ENCODE measurements around the gene RASIP1. TPM values are rescaled to one million over a fixed set of nuclear protein-coding genes. Genes with fewer than 3 reads are reported as not detected.
A peak's percentile ranks its signal among the peaks of the same experiment; 100 is the strongest.

Gene RASIP1
- total RNA-seq, 1 donor from 2014 or later: 0.43 TPM

DNA sequence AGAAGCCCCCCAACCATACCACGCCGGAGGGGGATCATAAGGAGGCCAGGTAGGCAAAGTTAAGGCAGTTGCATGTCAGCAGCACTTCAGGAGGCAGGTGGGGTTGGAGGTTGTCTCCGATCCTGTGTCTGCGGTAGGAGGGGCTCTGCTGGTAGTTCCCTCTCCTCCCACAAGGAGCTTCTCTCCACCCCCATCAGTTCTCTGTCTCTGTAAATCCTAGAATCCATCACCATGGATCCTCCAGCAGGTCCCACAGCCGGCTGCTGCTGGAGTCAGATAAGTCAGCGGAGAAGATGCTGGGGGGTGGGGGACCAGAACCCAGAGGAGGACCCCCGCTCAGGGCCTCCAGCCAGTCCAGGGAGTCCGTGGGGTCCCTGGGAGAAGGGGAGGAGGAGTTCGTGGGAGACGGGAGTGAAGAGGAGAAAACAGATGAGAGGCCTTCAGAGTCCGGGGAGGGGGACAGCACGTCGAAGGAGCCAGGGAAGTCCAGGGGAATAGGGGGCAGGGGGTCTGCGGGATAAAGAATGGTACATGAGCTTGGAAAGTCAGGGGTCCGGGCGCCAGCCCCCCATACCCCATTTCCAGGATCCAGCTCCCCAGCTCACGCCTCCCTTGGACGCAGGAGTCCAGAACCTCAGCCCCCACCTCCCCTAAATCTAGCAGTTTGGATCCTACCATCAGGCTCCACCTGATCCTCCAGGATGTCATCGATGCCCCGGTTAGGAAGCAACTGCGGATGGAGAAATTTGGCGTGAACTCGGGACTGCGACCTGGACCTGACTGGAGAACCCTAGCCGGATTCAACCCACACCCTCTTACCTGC, 27.2 kb downstream of the RASIP1 start:
- Mint-ChIP-seq H3K9me3 (ENCODE audit: unreplicated experiment) (no peaks in the 10 kb centered on the region), H3K36me3 (ENCODE audit: unreplicated experiment) (no peaks in the 10 kb centered on the region), H3K4me3 (ENCODE audit: unreplicated experiment) (peak overlapping the region; percentile 86), H3K27me3 (ENCODE audit: unreplicated experiment) (no peaks in the 10 kb centered on the region), H3K4me1 (ENCODE audit: unreplicated experiment) (peaks cover 41% of the 10 kb centered on the region), H3K27ac (ENCODE audit: unreplicated experiment) (peak overlapping the region; percentile 31)
- no peak for DNase-seq (ENCODE audit: extremely low spot score, unreplicated experiment)
- TF ChIP-seq, protein P1, sequence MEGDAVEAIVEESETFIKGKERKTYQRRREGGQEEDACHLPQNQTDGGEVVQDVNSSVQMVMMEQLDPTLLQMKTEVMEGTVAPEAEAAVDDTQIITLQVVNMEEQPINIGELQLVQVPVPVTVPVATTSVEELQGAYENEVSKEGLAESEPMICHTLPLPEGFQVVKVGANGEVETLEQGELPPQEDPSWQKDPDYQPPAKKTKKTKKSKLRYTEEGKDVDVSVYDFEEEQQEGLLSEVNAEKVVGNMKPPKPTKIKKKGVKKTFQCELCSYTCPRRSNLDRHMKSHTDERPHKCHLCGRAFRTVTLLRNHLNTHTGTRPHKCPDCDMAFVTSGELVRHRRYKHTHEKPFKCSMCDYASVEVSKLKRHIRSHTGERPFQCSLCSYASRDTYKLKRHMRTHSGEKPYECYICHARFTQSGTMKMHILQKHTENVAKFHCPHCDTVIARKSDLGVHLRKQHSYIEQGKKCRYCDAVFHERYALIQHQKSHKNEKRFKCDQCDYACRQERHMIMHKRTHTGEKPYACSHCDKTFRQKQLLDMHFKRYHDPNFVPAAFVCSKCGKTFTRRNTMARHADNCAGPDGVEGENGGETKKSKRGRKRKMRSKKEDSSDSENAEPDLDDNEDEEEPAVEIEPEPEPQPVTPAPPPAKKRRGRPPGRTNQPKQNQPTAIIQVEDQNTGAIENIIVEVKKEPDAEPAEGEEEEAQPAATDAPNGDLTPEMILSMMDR (IDR thresholded peaks at IDR 0.05): peak; percentile 38

DNA sequence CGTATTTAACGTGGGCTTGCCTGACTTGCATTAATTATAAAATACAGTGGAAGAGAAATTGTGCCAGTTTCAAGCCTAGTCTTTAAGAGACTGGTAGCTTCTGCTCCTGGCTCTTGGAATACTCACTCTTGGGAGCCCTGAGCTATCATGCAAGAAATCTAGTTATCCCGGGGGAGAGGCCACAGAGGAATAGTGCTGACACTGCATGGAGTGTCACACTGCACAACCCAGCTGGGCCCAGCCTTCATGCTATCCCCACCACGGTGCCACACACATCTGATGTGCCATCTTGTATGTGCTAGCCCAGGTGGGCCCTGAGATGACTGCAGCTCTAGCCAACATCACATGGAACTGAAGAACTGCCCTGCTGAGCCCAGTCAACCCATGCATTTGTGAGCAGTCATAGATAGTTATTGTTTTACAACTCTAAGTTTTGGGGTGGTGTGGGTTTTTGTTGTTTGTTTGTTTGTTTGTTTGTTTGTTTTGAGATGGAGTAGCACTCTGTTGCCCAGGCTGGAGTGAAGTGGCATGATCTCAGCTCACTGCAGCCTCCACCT, 29.2 kb downstream of the RASIP1 start:
- Mint-ChIP-seq H3K27me3 (ENCODE audit: unreplicated experiment) (no peaks in the 10 kb centered on the region), H3K4me3 (ENCODE audit: unreplicated experiment) (no peak overlapping the region), H3K36me3 (ENCODE audit: unreplicated experiment) (no peaks in the 10 kb centered on the region), H3K9me3 (ENCODE audit: unreplicated experiment) (no peaks in the 10 kb centered on the region), H3K27ac (ENCODE audit: unreplicated experiment) (no peak overlapping the region), H3K4me1 (ENCODE audit: unreplicated experiment) (peaks cover 31% of the 10 kb centered on the region)
- DNase-seq (ENCODE audit: extremely low spot score, unreplicated experiment): no peak
- TF ChIP-seq, protein P1 (IDR thresholded peaks at IDR 0.05): no peak

DNA sequence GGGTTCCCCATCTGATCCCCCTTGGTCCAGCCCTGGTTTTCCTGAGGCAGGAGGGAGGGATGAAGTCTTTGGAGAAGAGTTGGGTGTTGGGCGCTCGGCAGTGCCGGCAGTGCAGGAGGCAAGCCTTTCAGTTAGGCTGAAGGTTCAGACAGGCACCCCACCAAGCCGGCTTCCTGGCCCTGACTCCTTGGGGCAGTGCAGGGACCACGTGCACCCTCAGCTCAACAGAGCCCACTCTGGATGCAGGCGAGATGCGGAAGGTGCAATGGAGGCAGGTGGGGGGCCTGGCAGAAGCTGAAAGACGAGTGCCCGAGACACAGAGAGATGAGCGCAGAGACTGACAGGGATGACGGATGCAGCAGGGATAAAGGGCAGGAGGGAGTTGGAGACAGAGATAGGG, 31.9 kb downstream of the RASIP1 start:
- Mint-ChIP-seq H3K9me3 (ENCODE audit: unreplicated experiment) (no peaks in the 10 kb centered on the region), H3K4me1 (ENCODE audit: unreplicated experiment) (peaks cover 9% of the 10 kb centered on the region), H3K27me3 (ENCODE audit: unreplicated experiment) (no peaks in the 10 kb centered on the region), H3K4me3 (ENCODE audit: unreplicated experiment) (no peak overlapping the region), H3K36me3 (ENCODE audit: unreplicated experiment) (no peaks in the 10 kb centered on the region), H3K27ac (ENCODE audit: unreplicated experiment) (no peak overlapping the region)
- DNase-seq (ENCODE audit: extremely low spot score, unreplicated experiment): no peak
- TF ChIP-seq, protein P1 (IDR thresholded peaks at IDR 0.05): no peak

DNA sequence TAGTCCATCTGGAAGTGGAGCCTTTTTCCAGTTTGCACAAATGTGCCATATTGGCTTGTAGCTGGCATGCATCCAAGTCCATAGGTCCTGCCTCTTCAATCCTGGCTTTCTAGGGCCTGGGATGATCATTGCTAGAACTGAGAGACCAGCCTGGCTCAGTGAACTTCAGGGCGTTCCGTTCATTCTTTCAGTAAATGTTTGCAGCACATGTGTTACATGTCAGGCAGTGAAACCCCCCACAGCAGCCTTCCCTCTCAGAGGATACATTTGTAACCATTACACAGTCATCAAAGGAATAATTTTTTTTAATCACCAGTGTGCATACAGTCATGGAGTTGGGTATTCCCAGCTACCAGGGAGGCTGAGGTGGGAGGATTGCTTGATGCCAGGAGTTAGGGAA, 35.0 kb downstream of the RASIP1 start:
- Mint-ChIP-seq H3K4me3 (ENCODE audit: unreplicated experiment) (no peak overlapping the region), H3K4me1 (ENCODE audit: unreplicated experiment) (peaks cover 2% of the 10 kb centered on the region), H3K36me3 (ENCODE audit: unreplicated experiment) (peaks cover 2% of the 10 kb centered on the region), H3K27me3 (ENCODE audit: unreplicated experiment) (no peaks in the 10 kb centered on the region), H3K27ac (ENCODE audit: unreplicated experiment) (no peak overlapping the region), H3K9me3 (ENCODE audit: unreplicated experiment) (no peaks in the 10 kb centered on the region)
- no peak for DNase-seq (ENCODE audit: extremely low spot score, unreplicated experiment)
- TF ChIP-seq, protein P1 (IDR thresholded peaks at IDR 0.05): no peak

DNA sequence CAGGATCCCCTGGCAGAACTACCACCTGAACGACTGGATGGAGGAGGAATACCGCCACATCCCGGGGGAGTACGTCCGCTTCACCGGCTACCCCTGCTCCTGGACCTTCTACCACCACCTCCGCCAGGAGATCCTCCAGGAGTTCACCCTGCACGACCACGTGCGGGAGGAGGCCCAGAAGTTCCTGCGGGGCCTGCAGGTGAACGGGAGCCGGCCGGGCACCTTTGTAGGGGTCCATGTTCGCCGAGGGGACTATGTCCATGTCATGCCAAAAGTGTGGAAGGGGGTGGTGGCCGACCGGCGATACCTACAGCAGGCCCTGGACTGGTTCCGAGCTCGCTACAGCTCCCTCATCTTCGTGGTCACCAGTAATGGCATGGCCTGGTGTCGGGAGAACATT, 37.1 kb downstream of the RASIP1 start:
- TF ChIP-seq, protein P1 (IDR thresholded peaks at IDR 0.05): no peak
- Mint-ChIP-seq H3K9me3 (ENCODE audit: unreplicated experiment) (no peaks in the 10 kb centered on the region), H3K4me1 (ENCODE audit: unreplicated experiment) (no peaks in the 10 kb centered on the region), H3K36me3 (ENCODE audit: unreplicated experiment) (peaks cover 2% of the 10 kb centered on the region), H3K27me3 (ENCODE audit: unreplicated experiment) (no peaks in the 10 kb centered on the region), H3K4me3 (ENCODE audit: unreplicated experiment) (no peak overlapping the region), H3K27ac (ENCODE audit: unreplicated experiment) (no peak overlapping the region)
- no peak for DNase-seq (ENCODE audit: extremely low spot score, unreplicated experiment)
